ENCODE measurements around the gene TMED5. TPM values are rescaled to one million over a fixed set of nuclear protein-coding genes. Genes with fewer than 3 reads are reported as not detected.

Gene TMED5
- total RNA-seq, result 45.9 and 47.0 TPM in 2 replicates

GRCh38 chr1:93179886-93180722 lies at the start of gene TMED5:
Gene TMED5, minus strand, starts transcription at chr1:93180413. Its CDS starts 171 bp downstream, at chr1:93180242.

GRCh38 chr1:93180723-93181613 lies 755 bp upstream of the TMED5 start, which contains the start of gene CCDC18:
Gene CCDC18, plus strand, starts transcription at chr1:93180724. Its CDS starts 2,638 bp downstream, at chr1:93183362.

Other genes starting within 250 kb of the TMED5 start
- 5.0 and 7.3 TPM in 2 replicates for gene DIPK1A, start 219.0 kb downstream of the TMED5 start, total RNA-seq
- gene MTF2, start 101.1 kb downstream of the TMED5 start, total RNA-seq, result 12.6 and 14.8 TPM in 2 replicates
- gene CCDC18, start 311 bp upstream of the TMED5 start, total RNA-seq, result 8.9 and 11.5 TPM in 2 replicates
- 13.6 and 15.3 TPM in 2 replicates for gene DR1, start 165.5 kb upstream of the TMED5 start, total RNA-seq

Measured in bronchial smooth muscle cell (primary cell).